ELR (cell line): ENCODE measurements around the gene DDA1.
"Not testable (repeated sequence)": the region's sequence is repeated elsewhere in the genome, so short reads cannot be mapped to it uniquely, and the experiment has no call there.

Experiments
- DNase-seq: peaks from one replicate; pipeline ENCODE4 v3.0.0-alpha.2; 2015; ENCODE audit warnings: low read depth

The DDA1 gene

GRCh38 chr19:17309198-17309964 lies at the start of gene DDA1:
DDA1 (plus strand) TSS chr19:17309563; CDS start chr19:17309655, 92 bp downstream.
- DNase-seq, result peak; percentile 100

- DNase-seq, result no peak
Observed at GRCh38 chr19:17259934-17260333, 49.4 kb upstream of the DDA1 start.

GRCh38 chr19:17260842-17261325 lies 48.5 kb upstream of the DDA1 start:
- peak; percentile 85 for DNase-seq

- no peak for DNase-seq
Observed at GRCh38 chr19:17262557-17262956, 46.8 kb upstream of the DDA1 start.

- DNase-seq, result no peak
Observed at GRCh38 chr19:17263712-17264640, 45.4 kb upstream of the DDA1 start.

- DNase-seq, result no peak
Observed at GRCh38 chr19:17264641-17264979, 44.8 kb upstream of the DDA1 start, which contains the start of gene USHBP1. USHBP1 (minus strand) TSS chr19:17264745; CDS start chr19:17264299, 446 bp downstream.

GRCh38 chr19:17266026-17266425 lies 43.3 kb upstream of the DDA1 start:
- no peak for DNase-seq

- no peak for DNase-seq
Observed at GRCh38 chr19:17266589-17266974, 42.8 kb upstream of the DDA1 start.

GRCh38 chr19:17266975-17267788 lies 42.2 kb upstream of the DDA1 start, which contains the start of gene BABAM1:
BABAM1 (plus strand) TSS chr19:17267443; CDS start chr19:17268807, 1,364 bp downstream.
- peak; percentile 99 for DNase-seq

- DNase-seq, result no peak
Observed at GRCh38 chr19:17268754-17269153, 40.6 kb upstream of the DDA1 start.

- not testable (repeated sequence) for DNase-seq
Observed at GRCh38 chr19:17274892-17275291, 34.5 kb upstream of the DDA1 start.

- DNase-seq, result no peak
Observed at GRCh38 chr19:17275441-17276175, 33.8 kb upstream of the DDA1 start.

GRCh38 chr19:17279436-17279835 lies 29.9 kb upstream of the DDA1 start:
- DNase-seq, result no peak

- DNase-seq, result peak; percentile 31
Observed at GRCh38 chr19:17281391-17282304, 27.7 kb upstream of the DDA1 start, which contains the start of gene ANKLE1. ANKLE1 (plus strand) TSS chr19:17281901; CDS start chr19:17281921, 20 bp downstream.

- peak; percentile 89 for DNase-seq
Observed at GRCh38 chr19:17282488-17283125, 26.8 kb upstream of the DDA1 start.

- DNase-seq, result no peak
Observed at GRCh38 chr19:17283504-17283996, 25.8 kb upstream of the DDA1 start.

- no peak for DNase-seq
Observed at GRCh38 chr19:17285415-17286135, 23.8 kb upstream of the DDA1 start.

GRCh38 chr19:17286263-17286662 lies 23.1 kb upstream of the DDA1 start:
- DNase-seq, result no peak

GRCh38 chr19:17286752-17287151 lies 22.6 kb upstream of the DDA1 start:
- DNase-seq, result no peak
